Glomerular endothelial cell (primary cell): ENCODE data around the gene ZNF792. TPM values are rescaled to one million over a fixed set of nuclear protein-coding genes. Genes with fewer than 3 reads are reported as not detected.
"Not testable (repeated sequence)": the region's sequence is repeated elsewhere in the genome, so short reads cannot be mapped to it uniquely, and the experiment has no call there.

Experiments
- DNase-seq: peaks from one replicate; pipeline ENCODE4 v3.0.0-alpha.2; 2011; ENCODE audit warnings: low read depth, low spot score; ENCODE audit errors: extremely low read depth
- total RNA-seq: library from RNA; depleted of rRNA; stranded (reverse); fragments of >200 nt; gene quantifications from 2 replicates; pipeline ENCODE4 v1.2.3, GENCODE V29; 2015

The ZNF792 gene
- total RNA-seq, 1 donor from 2014 or later = 30.8 TPM

GRCh38 chr19:34975056-34975455 lies 11.0 kb upstream of the ZNF792 start:
- no peak for DNase-seq

GRCh38 chr19:34974646-34975045 lies 10.6 kb upstream of the ZNF792 start:
- no peak for DNase-seq

GRCh38 chr19:34972163-34972705 lies 8.2 kb upstream of the ZNF792 start:
- DNase-seq = no peak

GRCh38 chr19:34970185-34970780 lies 6.3 kb upstream of the ZNF792 start:
- DNase-seq = not testable (repeated sequence)

GRCh38 chr19:34969721-34970120 lies 5.7 kb upstream of the ZNF792 start:
- no peak for DNase-seq

GRCh38 chr19:34967551-34967950 lies 3.5 kb upstream of the ZNF792 start:
- no peak for DNase-seq

GRCh38 chr19:34965505-34965904 lies 1.5 kb upstream of the ZNF792 start:
- not testable (repeated sequence) for DNase-seq

- DNase-seq = no peak
These were observed 569 bp upstream of the ZNF792 start for GRCh38 chr19:34964598-34964997.

GRCh38 chr19:34962687-34963572 lies 1.1 kb downstream of the ZNF792 start:
- peak; percentile 18 for DNase-seq

GRCh38 chr19:34961775-34962686 lies 2.0 kb downstream of the ZNF792 start:
- peak; percentile 94 for DNase-seq

- no peak for DNase-seq
These were observed 2.9 kb downstream of the ZNF792 start for GRCh38 chr19:34960940-34961679.

GRCh38 chr19:34960103-34960805 lies 3.8 kb downstream of the ZNF792 start:
- DNase-seq = no peak

- DNase-seq = no peak
These were observed 5.0 kb downstream of the ZNF792 start for GRCh38 chr19:34959021-34959420.

- no peak for DNase-seq
These were observed 5.9 kb downstream of the ZNF792 start for GRCh38 chr19:34957830-34958751.

GRCh38 chr19:34953092-34953491 lies 10.9 kb downstream of the ZNF792 start:
- DNase-seq = no peak

- DNase-seq = no peak
These were observed 20.0 kb downstream of the ZNF792 start for GRCh38 chr19:34943861-34944573.

- DNase-seq = no peak
These were observed 25.1 kb downstream of the ZNF792 start for GRCh38 chr19:34938886-34939285.

- DNase-seq = no peak
These were observed 27.8 kb downstream of the ZNF792 start for GRCh38 chr19:34936184-34936583.
